ENCODE results near the gene UTP3. TPM values are rescaled to one million over a fixed set of nuclear protein-coding genes. Genes with fewer than 3 reads are reported as not detected.
"Not testable (repeated sequence)": the region's sequence is repeated elsewhere in the genome, so short reads cannot be mapped to it uniquely, and the experiment has no call there.

Gene UTP3, protein sequence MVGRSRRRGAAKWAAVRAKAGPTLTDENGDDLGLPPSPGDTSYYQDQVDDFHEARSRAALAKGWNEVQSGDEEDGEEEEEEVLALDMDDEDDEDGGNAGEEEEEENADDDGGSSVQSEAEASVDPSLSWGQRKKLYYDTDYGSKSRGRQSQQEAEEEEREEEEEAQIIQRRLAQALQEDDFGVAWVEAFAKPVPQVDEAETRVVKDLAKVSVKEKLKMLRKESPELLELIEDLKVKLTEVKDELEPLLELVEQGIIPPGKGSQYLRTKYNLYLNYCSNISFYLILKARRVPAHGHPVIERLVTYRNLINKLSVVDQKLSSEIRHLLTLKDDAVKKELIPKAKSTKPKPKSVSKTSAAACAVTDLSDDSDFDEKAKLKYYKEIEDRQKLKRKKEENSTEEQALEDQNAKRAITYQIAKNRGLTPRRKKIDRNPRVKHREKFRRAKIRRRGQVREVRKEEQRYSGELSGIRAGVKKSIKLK
- total RNA-seq = 15.1 and 47.4 TPM in 2 replicates

DNA sequence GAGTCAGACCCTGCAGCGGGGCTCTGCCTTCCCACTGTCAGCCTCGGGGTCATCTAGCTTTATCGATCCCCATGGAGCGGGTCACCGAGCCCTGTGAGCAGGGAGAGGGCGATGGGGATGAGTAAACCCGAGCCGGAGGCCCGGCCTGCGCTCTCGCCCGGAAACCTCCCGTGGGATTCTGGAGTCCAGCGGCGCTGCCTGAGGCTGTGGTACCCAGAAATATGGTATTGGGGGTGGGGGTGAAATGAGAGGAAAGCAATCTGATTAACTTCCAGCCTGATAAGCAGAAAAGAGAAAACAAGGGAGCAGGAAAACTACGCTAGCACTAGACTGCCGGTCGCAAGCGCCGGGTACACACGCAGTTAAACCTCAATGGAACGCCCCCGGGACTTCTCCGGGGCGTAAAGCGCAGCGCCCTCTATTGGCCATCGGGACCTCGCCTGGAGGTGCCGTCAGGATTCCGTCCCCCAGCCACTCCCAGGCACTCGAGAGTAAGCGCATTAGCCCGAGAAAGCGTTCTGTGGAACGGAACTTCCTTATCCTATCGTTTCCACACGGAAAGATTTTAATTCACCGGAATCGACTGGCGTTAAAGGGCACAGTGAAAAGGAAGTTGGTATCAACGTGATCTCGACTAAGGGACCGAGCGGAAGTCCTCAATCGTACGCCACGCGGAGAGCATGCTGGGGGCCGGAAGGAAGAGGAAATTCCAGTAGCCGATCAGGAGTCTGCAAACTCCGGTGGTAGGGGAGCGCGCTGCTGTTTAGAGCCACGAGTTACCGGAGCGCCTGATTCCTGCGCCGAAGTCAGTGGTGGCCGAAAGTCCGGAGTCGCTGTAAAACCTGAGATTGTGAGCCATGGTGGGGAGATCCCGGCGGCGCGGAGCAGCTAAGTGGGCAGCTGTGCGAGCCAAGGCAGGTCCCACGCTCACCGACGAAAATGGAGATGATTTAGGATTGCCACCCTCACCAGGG is at the start of gene UTP3:
UTP3 (plus strand) TSS at position 712 of the 974 bp plus-strand sequence; CDS start at position 858, 146 bp downstream.
- peak; percentile 99 for DNase-seq (ENCODE audit: low read depth)

DNA sequence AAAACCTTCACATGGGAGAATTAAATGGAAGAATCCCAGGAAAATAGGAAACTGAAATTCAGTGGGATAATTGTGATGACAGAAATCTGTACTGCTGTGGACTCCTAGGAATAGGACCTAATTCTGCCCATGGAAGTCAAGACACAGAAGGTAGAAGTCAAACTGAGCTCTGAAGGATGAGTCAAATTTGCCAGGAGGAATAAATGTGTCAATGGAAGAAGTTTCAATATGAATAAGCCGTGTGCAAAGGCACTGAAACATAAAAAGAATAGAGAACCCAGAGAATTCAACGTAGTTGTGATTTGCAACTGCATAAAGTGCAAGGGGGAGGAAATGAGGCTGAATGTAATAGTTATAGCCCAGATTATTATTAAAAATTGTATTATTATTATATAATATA is 48.1 kb upstream of the UTP3 start:
- no peak for DNase-seq (ENCODE audit: low read depth)

DNA sequence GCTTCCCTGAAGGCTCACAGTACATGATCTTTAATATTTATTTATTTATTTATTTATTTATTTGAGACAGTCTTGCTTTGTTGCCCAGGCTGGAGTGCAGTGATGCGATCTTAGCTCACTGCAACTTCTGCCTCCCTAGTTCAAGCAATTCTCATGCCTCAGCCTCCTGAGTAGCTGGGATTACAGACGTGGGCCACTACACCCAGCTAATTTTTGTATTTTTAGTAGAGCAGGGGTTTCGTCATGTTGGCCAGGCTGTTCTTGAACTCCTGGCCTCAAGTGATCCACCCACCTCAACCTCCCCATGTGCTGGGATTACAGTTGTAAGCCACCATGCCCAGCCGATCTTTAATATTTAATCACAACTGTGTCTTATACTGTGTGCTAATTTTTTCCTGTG is 37.6 kb upstream of the UTP3 start:
- DNase-seq (ENCODE audit: low read depth) = not testable (repeated sequence)

DNA sequence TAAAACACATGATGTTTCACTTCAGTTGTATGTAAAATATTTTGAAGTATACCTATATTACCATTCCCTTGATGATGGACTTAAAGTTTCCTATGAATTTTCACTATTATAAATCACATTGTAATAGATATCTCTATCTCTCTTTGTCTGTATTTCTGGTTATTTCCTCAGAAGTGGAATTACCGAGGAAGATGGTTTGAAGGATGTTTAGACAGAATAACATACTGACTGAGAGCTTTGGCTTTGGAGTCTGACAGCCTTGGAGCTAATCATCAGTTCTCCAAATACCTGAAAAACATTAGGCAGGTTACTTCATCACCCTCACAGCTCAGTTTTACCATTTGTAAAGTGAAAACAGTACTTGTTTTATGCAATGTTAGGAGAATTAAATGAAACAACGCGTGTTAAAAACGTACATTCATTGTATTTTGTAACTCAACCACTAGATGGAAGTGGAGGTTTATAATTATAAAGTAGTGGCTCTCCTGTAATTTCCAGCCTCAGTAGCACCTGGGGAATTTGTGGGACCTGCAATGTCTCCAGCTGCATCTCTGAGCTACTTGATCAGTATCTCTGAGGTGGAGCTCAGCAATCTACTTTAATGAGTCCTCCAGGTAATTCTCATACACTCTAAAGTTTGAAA is 36.3 kb upstream of the UTP3 start:
- peak; percentile 65 for DNase-seq (ENCODE audit: low read depth)

DNA sequence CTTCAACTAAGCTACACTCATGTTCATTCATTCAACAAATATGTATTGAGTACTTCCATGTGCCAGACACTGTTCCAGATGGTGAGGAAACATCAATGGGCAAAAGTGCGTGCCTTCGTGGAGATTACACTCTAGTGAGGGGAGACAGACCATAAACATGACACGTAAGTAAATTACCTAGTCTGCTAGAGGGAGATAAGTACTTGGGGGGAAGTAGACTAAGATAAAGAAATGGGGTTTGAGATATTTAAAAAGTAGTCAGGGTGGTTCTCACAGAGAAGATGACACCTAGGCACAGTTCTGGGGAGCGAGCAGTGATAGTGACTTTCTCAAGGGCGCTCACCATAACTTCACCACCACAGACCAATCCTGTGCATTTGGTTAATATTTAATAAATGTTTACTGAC is 33.7 kb upstream of the UTP3 start:
- DNase-seq (ENCODE audit: low read depth) = no peak

DNA sequence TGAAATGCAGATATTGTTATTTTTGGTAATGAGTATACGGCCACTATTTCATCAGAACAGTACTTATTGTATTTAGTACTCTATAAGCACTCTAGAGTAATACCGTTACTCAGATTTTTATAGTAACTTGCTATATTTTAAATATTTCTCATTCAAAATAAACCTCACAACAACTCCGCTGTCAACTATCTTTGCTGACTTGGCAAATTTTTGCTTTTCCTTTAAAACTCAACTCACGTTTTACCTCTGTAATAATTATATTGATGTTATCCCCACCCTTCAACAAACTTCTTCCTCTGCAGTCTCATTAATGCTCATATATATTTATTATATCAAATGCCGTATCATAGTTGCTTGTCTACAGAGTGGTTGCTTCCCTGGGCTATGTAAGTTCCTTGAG is 31.0 kb upstream of the UTP3 start:
- DNase-seq (ENCODE audit: low read depth) = no peak

DNA sequence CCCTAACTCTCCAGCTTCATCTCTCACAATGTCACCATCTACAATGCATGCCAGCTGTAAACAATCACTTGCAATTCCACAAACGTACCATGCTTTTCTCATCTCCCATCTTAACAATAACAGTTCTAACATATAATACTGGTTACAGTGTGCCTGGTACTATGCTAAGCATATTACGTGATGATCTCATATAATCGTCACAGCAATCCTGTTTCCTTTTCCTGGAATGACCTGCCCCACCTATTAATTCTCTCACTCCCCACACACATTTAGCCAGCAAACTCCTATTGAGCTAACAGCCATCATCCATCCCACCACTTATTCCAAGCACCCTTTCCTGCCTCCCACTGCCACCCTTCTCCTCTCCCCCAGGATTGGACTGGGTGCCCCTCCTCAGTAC is 29.9 kb upstream of the UTP3 start:
- no peak for DNase-seq (ENCODE audit: low read depth)

DNA sequence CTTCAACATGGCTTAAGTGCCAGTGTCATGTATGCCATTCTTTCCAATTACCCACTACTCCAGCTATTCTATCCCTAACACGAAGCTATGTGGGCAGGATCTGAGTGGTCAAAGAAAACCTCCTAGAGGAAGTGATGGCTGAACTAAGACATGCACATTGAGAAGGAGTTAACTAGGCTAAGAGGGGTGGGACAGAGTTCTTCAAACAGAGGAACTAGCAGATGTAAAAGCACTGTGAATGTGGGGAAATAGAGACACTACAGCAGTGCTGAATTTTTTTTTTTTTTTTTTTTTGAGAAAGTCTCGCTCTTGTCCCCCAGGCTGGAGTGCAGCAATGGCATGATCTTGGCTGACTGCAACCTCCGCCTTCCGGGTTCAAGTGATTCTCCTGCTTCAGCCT is 28.2 kb upstream of the UTP3 start:
- DNase-seq (ENCODE audit: low read depth) = no peak

DNA sequence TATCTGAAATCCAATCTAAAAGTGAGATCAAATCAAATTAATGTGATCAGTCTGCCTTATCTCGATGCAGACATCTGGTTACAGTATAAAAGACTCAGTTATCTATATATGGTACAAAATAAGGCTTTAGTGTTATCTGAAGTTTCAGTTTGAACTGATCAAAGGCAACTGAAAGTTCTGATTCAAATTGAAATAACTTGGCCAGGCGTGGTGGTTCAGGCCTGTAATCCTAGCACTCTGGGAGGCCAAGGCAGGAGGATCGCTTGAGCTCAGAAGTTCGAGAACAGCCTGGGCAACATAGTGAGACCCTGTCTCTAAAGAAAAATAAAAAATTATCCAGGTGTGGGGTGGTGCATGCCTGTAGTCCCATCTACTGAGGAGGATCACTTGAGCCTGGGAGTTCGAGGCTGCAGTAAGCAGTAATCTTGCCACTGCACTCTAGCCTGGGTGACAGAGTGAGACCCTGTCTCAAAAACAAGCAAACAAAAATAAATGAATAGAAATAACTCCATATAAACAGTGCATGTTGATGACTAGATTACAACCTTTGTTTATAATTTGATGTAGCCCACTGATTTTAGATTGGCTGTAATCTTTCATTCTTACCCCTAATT is 26.9 kb upstream of the UTP3 start:
- not testable (repeated sequence) for DNase-seq (ENCODE audit: low read depth)

DNA sequence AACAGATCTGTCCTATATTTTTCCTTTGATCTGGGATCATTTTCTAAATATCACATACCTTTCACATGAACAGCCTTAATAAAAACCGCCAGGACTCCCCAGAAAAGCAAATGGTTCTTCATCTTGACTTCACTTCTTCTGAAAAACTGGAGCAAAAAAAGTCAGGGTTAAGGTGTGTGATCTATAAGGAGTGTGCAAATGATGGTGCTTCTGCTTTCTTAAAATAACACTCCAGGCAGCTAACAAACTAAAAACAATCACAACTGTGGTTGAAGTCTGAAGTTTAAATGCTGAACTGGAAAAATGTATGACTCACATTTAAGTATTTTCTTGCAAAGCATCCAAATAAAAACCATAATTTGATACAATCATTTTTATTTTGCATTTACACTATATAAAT is 22.0 kb upstream of the UTP3 start, which contains the start of gene JCHAIN:
JCHAIN (minus strand) TSS at position 140 of the 400 bp plus-strand sequence; CDS start at position 122, 18 bp downstream.
- DNase-seq (ENCODE audit: low read depth) = peak; percentile 37

DNA sequence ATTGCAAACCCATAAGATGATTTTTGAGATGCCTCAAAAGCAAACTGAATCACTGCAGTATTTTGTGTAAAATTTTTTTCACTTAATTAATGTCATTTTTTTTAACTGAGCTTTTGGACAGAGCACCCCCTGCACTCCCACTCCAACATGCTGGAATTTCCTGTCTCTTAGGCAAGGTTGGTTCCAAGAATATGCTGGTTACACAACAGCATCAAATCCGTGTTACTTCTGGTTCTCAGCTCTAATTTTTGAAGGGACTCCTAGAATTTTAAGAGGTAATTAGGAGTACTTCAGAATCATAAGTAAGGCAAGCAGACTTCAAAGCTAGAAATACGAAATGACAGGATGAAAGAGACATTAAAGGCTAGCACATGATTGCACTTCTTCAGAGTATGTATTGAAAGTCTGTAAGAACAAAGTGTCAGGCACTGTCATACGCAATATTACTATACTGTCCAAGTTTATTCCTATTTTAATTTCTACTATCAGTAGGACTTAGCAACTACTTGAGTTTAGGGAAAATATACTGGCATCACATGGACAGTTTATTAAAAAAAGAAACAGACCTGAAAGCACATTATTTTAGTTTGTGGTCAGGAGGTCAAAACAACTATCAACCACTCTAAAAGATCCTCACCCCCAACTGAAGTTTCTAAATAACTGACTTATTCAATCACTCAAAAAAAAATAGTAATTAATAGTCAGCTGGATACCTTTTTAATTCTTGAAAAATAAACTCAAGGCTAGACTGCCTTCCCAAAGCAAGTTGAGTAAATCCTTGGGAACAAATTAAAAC is 20.4 kb upstream of the UTP3 start:
- DNase-seq (ENCODE audit: low read depth) = no peak

DNA sequence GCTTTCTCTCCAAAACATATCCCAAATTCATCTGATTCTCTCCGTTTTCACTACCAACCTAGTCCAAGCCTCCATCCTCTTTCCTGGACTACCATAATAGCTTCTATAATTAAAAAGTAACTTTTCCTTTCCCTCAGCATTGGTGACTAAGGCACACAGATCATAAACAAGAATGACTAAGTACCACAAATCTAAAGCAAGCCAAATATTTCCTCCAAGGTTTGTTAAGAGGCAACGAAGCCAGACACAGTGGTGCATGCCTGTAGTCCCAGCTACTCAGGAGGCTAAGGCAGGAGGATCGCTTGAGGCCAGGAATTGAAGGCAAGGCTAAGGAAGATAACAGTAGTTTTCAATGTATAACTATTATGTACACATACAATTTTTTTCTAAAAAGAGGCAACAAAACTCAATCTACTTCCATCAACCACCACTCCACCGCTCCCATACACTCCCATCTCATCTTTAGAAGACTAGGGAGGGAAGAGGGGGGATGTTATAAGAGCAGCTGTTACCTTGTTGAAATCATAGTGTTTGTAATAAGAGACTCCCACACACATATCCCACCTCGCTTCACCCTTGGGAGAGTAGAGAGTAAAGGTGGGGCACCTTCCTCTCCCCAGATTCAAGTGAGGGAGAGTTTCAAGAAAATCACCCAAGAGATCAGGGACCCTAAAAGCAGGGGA is 17.9 kb upstream of the UTP3 start:
- DNase-seq (ENCODE audit: low read depth) = peak; percentile 96

DNA sequence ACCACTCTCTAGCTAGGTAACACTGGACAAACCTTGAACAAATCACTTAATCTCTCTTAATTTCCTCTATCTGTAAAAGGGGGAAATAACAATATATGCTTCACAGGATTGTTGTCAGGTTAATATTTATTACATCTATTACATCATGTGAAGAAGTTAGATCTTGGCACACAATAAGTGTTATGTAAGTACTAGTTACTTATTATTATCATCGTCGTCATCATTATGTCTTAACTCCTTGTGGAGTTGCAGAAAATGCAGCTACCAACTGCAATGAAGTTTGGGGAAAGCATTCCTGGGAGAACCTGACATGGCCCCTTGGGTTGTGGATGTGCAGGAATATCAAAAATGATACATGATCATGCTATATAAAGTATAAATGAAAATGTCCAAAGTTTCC is 17.2 kb upstream of the UTP3 start:
- DNase-seq (ENCODE audit: low read depth) = peak; percentile 89

DNA sequence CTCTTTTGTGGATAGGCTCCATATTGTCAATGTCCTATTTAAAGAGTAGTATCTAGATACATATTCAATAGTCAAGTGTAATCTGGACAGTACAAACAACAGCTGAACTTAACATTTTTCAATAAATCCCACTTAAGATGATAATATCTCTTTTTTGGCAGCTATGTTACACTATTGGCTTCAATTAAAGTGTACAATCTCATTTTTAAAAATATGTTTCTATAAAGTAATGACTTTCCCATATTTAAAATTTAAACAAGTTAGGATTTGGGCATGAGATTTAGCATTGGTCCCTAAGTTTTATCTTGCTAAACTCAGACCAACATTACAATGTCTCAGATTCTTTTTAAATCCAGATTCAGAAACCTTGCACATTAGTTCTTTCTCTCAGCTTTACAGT is 14.1 kb upstream of the UTP3 start:
- DNase-seq (ENCODE audit: low read depth) = no peak

DNA sequence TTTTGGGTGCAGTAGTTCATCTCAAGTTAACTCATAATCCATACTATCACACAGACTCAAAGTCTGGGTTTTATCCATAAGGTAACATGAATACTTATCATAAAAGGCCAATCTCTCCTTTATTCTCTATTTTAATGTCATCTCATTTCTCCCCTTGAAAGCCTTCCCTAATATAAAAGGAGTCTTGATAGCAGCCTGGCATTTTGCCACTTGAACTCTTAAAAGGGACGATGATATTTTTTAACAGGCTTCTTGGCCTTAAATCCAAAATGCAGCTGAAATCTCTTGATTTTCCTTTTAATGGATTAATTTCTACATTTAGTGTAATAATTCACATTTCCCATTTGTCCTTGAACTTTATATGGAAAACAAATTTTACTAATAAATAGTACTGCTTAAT is 13.6 kb upstream of the UTP3 start:
- DNase-seq (ENCODE audit: low read depth) = no peak

DNA sequence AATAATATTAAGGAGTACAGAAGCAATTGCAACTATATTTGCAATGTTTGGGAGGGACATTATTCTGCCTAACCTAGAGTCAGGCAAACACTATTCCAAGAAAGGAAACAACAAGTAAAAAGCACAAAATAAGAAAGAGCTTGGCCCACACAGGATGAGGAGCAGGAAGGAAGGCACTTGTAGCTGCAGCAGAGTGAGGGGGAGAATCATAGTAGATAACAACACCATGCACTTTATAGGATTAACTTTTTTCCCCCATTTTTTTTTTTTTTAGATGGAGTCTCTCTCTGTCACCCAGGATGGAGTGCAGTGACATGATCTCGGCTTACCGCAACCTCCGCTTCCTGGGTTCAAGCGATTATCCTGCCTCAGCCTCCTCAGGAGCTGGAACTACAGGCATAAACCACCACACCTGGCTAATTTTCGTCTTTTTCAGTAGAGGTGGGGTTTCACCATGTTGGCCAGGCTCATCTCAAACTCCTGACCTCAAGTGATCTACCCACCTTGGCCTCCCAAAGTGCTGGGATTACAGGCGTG is 11.7 kb upstream of the UTP3 start:
- DNase-seq (ENCODE audit: low read depth) = no peak

DNA sequence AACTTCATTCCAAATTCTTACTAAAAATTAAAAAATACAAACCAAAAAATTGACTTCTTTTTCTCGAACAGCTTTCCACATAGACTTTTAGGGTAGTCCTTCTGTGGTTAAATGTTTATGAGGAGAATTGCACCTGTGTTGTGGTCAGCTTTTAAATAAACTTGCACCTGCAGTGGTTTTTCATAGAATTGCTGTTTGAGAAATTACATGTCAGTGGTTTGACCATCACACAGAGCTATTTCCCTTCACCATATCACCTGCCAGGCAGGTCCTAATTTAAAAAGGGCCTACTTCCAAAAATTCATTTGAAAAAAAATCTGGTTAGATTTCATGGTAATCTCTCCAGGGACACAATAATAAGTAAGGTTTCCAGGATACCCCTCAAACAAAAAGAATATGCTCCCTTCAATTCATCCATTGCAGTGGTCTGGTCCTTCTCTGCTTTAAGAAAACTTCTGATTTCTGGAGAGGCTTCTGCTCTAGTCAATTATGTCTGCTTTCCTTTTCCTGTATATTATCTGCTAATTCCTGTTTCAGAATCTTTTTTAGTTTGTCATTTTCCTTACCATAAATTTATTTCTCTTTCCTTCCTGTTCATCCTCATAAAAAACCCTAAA is 9.8 kb upstream of the UTP3 start:
- no peak for DNase-seq (ENCODE audit: low read depth)

DNA sequence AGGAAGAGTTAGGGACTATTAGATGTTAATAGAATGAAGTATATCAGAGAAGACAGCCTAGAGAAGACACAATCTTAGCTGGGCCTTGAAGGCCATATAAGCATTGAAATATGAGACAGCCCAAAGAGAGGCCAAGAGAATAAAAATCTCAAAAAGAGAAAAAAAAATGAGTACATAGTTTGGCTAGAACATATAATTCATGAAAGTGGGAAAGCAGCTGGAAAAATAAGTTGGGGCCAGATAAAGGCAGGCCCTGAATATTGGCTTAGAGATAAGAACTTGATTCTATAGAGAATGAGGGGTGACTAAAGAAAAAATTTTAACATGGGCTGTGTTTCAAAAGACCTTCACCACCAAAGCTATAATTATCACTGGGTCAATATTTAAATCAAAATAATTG is 7.4 kb upstream of the UTP3 start:
- DNase-seq (ENCODE audit: low read depth) = no peak

DNA sequence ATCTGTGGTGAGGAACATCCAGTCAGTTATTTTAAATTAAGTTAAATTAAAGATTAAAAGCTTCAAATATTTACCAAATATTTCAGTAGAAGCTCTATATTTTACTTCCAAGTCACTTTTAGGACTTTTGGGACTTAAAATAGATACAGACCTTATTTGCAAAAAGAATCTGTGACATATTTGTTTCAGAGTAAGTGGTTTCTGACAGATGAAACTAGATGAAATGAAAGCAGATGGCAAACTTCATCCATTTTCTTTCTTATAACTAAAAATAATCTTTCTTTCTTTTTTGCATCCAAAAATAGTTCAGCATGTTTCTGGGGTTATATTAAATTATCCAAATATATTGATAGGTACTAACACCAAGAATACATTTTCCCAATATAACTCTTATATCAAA is 6.6 kb upstream of the UTP3 start:
- DNase-seq (ENCODE audit: low read depth) = no peak

Data from renal cortical epithelial cell (primary cell).